Iris pigment epithelial cell (primary cell): ENCODE data around the gene ATP9A.
A peak's percentile ranks its signal among the peaks of the same experiment; 100 is the strongest.

ENCODE experiments used
- DNase-seq: peaks from one replicate; pipeline ENCODE4 v3.0.0-alpha.2; 2011; ENCODE audit warnings: low read depth

Gene ATP9A

DNA sequence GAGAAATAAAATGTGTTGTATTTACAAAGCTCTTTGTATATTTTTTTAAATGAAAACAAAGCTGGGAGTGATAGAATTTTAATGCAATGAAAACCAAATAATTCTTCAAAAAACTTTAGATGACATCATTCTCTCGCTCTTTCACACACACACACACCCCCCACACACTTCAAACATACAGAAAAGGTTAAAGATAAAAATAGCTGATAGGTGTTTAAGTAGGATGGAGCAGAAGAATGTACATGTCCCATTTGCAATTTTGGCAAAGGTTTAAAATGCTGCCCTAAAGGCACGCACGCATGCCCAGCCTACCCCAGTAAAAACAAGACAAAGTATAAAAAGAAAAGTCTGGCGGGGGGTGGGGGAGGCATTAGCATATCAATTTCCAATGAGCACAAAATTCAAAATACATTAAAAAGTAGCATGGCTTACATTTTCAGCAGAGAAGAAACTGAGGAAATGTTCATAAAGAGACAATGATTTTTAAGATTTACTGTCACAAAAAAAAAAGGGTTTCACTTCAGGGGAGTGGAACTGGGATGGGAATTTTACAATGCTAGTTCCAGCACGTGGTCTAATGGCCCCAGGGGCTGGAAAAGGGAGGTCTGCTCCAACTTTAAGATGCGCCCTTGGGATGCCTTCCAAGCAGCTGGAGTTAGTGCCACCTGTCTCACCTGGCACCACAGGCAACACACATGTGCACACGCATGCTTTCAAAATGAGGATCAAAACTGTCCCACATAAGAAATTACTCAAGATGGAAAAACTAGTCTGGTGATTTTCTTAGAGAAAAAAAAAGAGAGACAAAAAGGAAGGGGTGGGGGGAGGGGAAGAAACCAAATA, 170.6 kb downstream of the ATP9A start:
- DNase-seq: no peak

DNA sequence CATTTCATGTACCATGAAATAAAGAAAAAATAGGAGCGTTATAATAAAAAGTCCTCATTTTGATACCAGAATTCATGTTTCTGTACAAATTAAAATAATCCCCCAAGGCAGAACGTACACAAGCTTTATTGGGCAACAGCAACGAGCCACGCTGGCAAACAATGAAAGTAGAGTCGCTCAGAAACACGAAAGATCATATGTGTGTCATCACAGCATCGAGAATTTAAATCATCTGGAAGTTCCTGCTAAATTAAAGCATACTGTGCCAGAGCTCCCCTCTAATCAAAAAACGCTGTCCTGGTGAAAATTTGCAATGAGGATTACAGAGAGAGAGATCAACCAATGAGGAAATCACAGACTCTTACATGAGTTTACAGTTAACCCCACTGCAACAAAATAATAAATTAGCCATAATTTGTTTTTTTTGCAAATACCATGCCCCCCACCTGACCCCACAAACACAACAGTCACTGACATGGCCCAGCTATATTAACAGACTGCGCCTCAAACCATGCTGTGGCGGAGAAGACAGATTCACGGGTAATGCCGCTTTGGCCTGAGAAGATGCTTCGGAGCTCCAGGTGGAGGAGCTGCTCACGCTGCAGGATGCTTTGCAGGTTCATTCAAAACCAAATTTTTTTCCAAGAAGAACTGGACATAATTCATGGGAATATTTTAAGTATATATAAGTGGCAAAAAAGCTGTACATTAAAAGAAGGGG, 171.4 kb downstream of the ATP9A start:
- DNase-seq: peak; percentile 64

DNA sequence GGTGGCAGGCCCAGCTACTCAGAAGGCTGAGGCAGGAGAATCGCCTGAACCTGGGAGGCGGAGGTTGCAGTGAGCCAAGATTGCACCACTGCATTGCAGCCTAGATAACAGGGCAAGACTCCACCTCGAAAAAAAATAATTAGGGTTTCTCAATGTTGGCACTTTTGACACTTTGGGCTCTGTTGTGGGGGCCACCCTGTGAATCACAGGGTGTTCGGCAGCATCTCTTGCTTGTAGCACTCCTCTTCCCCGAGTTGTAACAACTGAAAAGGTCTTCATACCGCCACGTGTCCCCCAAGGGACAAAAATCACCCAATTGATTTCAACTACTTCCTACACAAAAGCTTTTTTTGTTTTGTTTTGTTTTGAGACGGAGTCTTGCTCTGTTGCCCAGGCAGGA, 172.4 kb downstream of the ATP9A start:
- no peak for DNase-seq

DNA sequence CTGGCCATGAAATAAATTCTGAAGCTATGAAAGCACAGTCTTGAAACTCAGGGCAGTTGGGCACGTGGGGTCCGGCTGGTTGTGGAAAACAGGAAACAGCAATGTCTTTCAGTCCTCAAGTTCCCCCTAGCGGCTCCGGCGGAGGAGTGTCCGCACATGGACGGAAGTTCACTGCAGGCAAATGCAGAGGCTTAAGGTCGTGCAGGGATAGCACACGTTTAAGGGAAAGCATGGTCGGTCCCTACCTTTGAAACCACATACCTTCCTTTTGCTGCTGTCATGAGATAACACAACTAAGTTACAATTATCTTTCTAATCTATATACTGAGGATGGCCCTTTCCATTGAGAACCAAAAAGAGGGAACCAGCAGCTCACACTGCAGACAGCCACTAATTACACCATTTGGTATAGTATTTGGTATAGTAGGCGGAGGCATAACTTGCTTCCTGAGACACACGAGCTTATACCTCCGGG, 173.1 kb downstream of the ATP9A start:
- peak; percentile 96 for DNase-seq

DNA sequence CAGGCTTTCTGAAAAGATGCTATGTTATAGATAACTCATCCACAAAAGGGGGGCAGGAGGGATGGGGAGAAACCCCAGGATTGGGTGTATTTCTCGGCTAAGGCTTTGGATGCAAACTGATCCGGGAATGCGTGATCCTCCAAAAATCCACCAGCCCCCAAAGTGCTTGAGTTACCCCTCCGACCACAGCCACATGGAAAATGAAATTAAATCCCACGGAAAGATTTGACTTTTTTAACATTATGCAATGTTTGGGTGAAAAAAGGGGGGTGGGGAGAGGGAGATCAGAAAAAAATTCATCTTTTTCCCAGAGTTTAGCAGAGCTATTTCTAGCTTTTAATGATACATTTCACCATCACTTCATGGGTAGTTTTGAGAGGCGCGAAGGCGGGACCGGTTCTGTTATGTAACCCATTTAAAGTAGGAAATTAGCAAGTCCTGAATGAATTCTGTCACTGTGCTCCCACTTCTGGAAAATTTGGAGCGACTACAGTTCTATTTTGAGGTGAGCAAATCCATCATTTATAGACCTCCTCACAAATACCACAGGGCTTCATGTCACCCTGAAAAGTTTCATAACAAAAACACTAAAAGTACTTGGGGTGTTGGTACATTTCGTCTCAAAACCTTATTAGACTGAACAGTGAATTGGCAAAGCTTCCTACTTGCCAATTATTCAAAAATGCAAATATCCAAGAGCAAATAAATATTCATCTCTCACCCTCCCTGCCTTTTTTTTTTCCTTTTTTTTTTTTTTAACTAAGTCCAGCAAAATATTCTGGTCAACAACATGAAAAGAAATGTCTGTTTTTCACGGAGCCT, 173.7 kb downstream of the ATP9A start:
- DNase-seq: no peak

DNA sequence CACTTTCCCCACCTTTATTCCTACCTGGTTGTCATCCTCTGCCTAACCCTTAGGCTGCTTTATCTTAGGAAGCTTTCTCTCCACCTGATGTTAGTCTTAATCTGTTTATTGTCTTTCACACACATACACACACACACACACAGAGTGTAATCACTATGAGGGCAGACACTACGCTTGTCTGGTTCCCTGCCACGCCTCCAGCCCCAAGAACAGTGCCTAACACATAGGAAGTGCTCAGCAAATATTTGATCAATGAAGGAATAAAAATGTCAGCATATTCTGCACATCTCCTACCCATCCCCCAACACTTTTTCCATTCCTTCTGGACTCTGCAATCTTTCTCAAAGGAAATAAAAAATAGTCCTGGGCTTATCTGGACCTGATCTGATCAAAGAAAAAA, 174.6 kb downstream of the ATP9A start:
- DNase-seq: no peak

DNA sequence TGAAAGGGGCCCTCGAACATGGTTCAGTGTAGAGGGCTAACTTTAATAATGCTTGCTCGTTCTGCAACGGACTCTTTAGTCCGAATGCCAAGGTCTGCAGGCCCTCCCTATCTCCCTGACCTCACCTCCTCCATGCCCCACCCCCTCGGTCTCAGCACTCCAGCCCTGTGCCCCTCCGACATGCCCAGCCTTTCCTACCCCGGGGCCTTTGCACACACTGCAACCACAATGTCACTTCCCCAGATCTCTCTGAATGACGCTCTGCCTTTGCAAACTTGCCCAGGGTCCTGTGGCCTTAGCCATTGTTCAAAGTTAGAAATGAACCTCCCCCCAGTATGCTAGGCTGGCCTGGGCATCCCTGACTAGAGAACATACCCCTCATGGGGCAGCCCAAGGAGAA, 175.6 kb downstream of the ATP9A start:
- DNase-seq: no peak

DNA sequence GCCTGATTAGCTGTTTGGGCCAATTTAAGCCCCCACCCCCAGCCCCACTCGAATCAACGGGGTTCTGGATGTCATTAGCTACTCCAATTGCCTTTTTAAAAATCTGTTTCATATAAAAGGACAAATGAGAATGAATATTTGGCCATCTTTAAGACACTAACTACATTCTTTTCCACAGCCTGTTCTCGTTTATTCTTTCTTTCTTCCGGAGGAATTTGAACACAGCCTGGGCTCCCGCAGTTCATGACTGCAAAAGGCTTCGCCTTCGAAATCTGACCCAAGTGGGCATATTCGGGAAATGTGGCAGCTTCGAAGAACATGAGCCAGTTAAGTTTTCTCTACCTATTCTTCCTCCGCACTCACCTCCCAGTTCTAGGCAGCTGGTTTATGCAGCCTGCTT, 176.3 kb downstream of the ATP9A start:
- no peak for DNase-seq

DNA sequence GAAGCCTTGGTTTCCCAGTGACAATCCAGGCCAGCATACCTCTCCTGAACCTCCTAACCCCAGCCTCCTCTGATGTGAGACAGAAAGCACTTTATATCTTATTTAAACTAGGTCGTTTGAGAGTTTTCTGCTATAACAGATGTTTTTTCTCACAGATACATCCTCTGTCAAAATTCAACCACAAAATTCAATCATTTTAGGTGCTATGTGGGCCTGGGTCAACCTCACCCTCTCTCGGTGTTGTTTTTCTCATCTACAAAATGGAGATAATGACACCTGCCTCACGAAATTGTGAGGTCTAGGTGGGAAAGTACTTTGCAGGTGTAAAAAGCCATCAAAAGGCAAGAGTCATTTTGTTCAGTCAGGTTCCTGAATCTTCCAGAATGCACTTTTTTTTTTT, 179.4 kb downstream of the ATP9A start:
- no peak for DNase-seq

DNA sequence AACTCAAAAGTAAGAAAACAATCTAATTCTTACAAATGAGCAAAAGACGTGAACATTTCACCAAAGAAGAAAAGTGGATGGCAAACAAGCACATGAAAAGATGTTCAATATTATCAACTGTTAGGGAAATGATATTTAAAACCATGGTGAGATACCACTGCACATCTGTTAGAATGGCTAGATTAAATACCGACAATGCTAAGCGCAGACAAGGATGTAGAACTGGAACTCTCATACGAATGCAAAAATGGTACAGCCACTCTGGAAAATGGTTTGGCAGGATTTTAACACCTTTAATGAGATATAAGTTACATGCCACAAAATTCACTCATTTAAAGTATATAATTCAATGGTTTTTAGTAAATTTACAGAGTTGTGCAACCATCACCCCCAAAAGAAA, 181.0 kb downstream of the ATP9A start:
- DNase-seq: no peak

DNA sequence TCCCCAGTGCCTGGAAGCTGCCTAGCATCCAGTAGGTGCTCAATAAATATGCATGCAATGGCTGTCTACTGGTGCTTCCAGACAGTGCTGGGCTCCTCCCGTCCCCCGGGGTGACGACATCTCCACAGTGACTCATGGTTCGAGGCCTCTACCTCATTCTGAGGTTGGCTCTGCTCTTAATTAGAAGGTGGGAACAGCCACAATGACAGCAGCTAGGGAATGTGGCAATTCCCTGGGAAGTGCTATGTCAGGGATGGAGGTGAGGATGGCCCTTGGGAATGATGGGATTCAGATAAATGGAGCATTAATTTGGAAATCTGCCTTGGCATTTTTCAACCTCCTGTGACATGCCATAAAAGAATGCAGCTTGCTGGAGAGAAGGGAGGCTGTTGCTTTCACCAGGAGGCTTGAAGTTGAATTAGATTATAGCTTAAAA, 182.2 kb downstream of the ATP9A start:
- DNase-seq: peak; percentile 85

DNA sequence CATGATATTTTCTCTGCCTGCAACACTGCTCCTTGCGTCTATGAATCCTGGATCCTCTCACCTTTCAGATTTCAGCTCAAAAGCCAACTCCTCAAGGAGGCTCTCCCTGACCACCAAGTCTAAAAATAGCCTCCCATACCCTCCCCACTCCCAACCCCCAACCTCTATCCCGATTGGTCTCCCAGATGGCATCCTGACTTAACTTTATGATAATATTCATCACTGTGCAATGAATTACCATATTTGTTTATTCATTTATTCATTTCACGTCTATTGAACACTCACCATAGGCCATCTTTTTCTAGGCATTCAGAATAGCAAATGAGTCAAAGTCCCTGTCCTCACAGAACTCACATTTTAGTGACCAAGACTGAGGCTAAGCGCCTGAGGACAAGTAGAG, 183.0 kb downstream of the ATP9A start:
- no peak for DNase-seq

DNA sequence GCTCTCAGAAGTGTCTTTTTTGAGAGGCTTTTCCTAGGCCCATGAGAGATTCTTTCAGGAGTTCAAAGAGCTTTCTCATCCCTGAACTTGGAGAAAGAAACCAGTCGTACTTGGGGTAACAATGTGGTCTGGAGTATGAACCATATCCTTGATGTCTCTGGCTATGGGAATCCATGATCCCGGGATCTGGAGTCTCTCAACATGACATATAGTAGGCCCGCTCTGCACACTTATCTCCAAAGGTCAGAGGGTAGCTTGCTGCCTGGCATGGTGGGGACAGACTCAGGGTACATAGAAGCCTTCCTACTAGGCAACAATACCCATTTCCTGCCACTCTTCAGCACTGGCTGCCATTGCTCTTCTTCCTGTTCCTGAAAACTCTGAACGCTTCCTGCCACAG, 183.5 kb downstream of the ATP9A start:
- no peak for DNase-seq

DNA sequence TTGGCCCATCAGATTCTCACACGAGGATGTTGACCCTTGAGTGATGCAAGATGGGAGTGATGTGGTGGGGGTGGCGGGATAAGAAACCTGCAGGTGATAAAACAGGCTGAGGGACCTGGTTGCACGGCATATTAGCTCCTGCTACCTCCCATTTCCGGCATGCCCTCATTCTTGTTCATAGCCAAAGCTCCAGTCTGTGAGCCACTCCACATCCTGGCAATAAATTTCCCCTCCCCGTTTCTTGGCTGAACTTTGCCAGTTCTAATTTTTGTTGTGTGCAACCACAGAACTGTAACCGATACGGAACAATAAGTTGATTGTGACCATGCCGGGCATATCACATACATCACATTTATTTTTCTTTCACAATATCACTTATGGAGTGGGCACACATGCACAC, 184.1 kb downstream of the ATP9A start:
- no peak for DNase-seq

DNA sequence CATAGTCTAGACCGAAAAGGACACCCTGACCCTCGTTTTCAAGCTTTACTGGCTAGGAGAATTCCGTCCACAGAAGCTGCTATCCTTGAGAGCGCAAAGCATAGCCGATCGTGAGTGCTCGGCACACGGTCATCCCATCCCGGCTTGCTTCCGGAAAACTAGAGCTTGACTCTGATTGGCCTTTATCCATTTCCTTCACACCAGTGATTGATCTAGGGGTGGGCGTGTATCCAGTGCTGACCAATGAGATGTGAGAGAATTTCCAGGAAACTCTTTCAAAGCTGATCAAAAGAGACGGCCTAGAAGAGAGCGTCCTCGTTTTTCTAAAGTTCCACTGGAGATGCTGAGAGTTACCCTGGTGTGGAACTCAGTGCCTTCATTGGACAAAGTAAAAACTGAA, 184.7 kb downstream of the ATP9A start:
- DNase-seq: no peak

DNA sequence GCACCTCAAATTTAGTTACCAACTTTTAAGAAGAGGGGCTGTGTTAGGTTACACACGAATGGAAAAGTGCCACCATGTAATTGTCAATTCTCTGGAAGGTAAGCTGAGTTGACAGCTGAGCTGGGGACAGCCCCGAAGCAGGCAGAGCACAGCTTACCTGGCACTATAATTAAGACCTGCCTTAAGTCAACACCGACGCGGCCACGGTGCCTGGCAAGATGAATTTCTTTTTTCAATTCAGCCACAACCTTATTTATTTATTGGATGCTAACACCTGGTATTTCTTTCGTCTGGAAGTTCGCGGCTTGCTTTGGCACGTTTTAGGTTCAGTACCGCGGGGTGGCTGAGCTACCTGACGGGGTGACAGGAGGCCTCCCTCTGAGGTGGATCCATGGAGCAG, 185.1 kb downstream of the ATP9A start:
- DNase-seq: no peak

DNA sequence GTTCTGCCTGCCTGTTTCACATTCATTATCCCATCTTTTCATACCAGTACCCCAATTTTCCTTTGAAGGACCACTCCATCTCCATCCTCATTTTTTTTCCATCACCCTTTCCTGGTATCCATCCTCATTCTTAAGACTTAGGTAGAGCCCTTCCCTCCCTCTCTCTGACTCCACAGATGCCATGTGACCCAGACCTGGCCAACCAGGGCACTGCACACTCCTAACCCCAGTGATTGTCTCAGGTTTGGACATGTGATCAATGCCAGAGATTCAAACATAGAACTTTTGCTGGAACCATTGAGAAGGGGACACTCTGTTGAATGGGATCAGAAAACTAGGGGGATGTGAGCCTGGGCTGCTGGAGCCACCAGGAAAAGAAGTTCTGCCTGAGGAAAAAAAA, 186.6 kb downstream of the ATP9A start:
- DNase-seq: no peak

DNA sequence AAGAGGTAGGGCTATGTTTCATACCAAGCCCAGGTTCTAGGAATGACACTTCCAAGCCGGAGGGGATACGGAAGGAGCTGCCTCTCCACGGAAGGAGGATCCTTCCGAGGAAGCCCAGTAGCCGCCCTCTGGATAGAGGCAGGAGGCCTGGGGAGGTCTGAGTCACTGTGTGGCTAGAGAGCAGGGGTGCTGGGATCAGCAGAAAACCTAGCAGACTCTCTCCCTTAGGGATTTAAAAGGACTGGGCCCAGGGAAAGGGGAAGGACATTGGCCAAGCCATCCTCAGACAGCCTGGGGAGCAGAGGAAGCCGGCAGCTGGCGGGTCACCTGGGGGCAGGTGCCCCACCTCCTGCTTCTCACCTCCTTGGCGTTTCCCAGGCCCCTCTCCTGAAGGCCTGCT, 189.1 kb downstream of the ATP9A start:
- peak; percentile 72 for DNase-seq

DNA sequence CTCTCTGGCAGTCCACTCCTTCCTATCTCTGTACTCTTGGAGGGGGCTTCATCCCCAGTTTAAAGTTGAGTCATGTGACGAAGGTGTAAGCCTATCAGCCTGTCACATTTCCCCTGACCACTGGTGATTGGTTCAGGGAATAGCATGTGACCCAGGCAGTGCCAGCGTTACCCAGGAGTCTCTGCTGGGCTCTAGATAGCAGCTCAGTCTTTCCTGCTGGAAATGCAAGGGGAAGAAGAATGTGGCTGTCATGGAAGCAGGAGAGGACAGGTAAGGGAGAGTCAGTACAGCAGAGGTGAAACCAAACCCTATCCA, 190.1 kb downstream of the ATP9A start:
- no peak for DNase-seq

DNA sequence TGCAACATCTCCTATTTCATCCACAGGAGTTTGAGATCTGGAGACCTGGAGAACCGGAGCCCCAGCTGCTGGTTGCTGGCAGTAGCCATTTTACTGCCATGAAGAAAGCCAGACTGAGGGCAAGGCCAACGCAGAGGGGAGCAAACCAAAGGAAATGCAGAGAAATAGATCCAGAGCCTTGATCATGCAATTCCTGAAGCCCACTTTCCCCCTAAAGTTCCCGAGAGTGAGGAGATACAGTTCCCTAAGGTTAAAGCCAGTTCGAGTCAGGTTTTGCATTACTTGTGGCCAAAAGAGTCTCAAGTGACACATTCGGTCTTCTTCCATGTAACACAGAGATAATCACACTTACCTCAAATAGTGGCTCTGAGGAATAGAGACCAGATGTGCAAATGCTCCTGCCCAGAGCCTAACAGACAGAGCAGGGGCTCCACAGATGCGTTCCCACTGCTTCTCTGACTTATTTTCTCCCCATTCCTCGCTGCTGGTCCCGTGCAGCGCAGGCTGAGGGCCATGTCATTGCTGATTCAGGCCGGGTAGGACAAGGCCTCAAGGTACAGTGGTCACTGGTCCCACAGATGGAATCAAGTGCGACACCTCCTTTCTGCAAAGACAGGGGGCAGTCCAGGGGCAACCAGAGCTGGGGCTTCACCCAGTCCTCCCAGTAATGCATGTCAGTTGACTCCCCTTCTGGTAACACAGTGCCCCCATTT, 190.6 kb downstream of the ATP9A start:
- DNase-seq: no peak

DNA sequence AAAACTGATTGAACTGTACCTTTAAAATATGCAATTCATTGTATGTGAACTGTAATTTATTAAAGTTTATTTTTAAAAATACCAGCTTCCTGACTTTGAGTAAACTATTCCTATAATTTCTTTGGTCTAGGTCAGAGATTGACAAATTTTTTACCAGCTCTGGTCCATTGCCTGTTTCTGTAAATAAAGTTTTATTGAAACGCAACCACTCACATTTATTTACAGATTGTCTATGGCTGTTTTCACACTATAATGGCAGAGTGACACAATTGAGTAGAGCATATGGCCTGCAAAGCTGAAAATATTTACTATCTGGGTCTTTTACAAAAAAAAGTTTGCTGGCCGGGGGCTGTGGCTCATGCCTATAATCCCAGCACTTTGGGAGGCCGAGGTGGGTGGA, 192.7 kb downstream of the ATP9A start:
- DNase-seq: no peak
